ENCODE measurements around the gene SNTA1. TPM values are rescaled to one million over a fixed set of nuclear protein-coding genes. Genes with fewer than 3 reads are reported as not detected.

Gene SNTA1
- total and polyA plus RNA-seq, 2 of the 13 experiments (the other 11 are each of a cell fraction or from before 2014, with no cell fraction given) = 16.4 to 18.3 TPM

DNA sequence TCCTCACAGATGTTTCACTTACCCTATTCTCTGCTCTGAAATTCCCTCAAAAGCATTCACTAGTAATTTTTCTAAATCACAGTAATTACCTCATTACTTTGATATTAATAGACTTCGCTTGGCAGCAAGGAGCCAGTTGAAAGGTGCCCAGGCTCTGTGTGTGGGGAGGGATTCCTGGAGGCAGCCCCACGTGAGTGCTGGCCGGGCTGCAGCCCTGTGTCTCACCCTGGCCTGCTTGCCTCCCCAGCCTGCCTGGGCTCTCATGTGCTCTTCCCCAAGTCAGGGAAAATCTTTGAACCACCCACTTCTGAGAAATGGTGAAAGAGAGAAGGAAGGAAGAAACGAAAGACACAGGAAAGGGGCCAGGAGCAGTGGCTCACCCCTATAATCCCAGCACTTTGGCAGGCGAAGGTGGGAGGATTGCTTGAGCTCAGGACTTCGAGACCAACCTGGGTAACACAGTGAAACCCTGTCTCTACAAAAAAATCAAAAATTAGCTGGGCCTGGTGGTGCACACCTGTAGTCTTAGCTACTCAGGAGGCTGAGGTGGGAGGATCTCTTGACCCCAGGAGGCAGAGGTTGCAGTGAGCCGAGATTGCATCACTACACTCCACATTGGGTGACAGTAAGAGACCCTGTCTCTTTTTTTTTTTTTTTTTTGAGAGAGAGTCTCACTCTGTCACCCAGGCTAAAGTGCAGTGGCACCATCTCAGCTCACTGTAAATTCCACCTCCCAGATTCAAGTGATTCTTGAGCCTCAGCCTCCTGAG lies 20.0 kb upstream of the SNTA1 start (continued):
- TF ChIP-seq GTF3A (CRISPR knock-in tag; conservative IDR thresholded peaks at IDR 0.05) (no peak), ZNF761 (CRISPR knock-in tag; conservative IDR thresholded peaks at IDR 0.05) (no peak), REXO4 (CRISPR knock-in tag; IDR thresholded peaks at IDR 0.05; ENCODE audit: borderline replicate concordance) (no peak), YEATS4 (CRISPR knock-in tag; IDR thresholded peaks at IDR 0.05; ENCODE audit: borderline replicate concordance) (no peak), ZNF768 (CRISPR knock-in tag; IDR thresholded peaks at IDR 0.05) (peak; percentile 13; the same call in 1 of the 2 replicates), ZMYM2 (CRISPR knock-in tag; IDR thresholded peaks at IDR 0.05) (no peak), NFE2L2 (IDR thresholded peaks at IDR 0.05; ENCODE audit: low read length) (no peak), NR1H2 (CRISPR knock-in tag; IDR thresholded peaks at IDR 0.05; ENCODE audit: borderline replicate concordance, low read depth) (no peak), RCOR2 (CRISPR knock-in tag; IDR thresholded peaks at IDR 0.05) (no peak), JUNB (CRISPR knock-in tag; IDR thresholded peaks at IDR 0.05; ENCODE audit: borderline replicate concordance) (no peak), ATF1 (CRISPR knock-in tag; IDR thresholded peaks at IDR 0.05) (no peak), RFX3 (CRISPR knock-in tag; IDR thresholded peaks at IDR 0.05) (no peak), BHLHE40 (IDR thresholded peaks at IDR 0.05; ENCODE audit: low read length) (no peak), SALL2 (CRISPR knock-in tag; IDR thresholded peaks at IDR 0.05) (no peak), ZNF354B (CRISPR knock-in tag; IDR thresholded peaks at IDR 0.05) (no peak), EED (CRISPR knock-in tag; IDR thresholded peaks at IDR 0.05) (no peak), RBAK (CRISPR knock-in tag; IDR thresholded peaks at IDR 0.05) (no peak), ZNF235 (CRISPR knock-in tag; IDR thresholded peaks at IDR 0.05; ENCODE audit: borderline replicate concordance) (no peak)
- TF ChIP-seq, protein P1, sequence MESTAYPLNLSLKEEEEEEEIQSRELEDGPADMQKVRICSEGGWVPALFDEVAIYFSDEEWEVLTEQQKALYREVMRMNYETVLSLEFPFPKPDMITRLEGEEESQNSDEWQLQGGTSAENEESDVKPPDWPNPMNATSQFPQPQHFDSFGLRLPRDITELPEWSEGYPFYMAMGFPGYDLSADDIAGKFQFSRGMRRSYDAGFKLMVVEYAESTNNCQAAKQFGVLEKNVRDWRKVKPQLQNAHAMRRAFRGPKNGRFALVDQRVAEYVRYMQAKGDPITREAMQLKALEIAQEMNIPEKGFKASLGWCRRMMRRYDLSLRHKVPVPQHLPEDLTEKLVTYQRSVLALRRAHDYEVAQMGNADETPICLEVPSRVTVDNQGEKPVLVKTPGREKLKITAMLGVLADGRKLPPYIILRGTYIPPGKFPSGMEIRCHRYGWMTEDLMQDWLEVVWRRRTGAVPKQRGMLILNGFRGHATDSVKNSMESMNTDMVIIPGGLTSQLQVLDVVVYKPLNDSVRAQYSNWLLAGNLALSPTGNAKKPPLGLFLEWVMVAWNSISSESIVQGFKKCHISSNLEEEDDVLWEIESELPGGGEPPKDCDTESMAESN (CRISPR knock-in tag; conservative IDR thresholded peaks at IDR 0.05) = no peak
- TF ChIP-seq, protein P2, sequence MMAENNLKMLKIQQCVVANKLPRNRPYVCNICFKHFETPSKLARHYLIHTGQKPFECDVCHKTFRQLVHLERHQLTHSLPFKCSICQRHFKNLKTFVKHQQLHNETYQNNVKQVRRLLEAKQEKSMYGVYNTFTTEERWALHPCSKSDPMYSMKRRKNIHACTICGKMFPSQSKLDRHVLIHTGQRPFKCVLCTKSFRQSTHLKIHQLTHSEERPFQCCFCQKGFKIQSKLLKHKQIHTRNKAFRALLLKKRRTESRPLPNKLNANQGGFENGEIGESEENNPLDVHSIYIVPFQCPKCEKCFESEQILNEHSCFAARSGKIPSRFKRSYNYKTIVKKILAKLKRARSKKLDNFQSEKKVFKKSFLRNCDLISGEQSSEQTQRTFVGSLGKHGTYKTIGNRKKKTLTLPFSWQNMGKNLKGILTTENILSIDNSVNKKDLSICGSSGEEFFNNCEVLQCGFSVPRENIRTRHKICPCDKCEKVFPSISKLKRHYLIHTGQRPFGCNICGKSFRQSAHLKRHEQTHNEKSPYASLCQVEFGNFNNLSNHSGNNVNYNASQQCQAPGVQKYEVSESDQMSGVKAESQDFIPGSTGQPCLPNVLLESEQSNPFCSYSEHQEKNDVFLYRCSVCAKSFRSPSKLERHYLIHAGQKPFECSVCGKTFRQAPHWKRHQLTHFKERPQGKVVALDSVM (CRISPR knock-in tag; IDR thresholded peaks at IDR 0.05) = peak; percentile 90
- TF ChIP-seq, protein P3, sequence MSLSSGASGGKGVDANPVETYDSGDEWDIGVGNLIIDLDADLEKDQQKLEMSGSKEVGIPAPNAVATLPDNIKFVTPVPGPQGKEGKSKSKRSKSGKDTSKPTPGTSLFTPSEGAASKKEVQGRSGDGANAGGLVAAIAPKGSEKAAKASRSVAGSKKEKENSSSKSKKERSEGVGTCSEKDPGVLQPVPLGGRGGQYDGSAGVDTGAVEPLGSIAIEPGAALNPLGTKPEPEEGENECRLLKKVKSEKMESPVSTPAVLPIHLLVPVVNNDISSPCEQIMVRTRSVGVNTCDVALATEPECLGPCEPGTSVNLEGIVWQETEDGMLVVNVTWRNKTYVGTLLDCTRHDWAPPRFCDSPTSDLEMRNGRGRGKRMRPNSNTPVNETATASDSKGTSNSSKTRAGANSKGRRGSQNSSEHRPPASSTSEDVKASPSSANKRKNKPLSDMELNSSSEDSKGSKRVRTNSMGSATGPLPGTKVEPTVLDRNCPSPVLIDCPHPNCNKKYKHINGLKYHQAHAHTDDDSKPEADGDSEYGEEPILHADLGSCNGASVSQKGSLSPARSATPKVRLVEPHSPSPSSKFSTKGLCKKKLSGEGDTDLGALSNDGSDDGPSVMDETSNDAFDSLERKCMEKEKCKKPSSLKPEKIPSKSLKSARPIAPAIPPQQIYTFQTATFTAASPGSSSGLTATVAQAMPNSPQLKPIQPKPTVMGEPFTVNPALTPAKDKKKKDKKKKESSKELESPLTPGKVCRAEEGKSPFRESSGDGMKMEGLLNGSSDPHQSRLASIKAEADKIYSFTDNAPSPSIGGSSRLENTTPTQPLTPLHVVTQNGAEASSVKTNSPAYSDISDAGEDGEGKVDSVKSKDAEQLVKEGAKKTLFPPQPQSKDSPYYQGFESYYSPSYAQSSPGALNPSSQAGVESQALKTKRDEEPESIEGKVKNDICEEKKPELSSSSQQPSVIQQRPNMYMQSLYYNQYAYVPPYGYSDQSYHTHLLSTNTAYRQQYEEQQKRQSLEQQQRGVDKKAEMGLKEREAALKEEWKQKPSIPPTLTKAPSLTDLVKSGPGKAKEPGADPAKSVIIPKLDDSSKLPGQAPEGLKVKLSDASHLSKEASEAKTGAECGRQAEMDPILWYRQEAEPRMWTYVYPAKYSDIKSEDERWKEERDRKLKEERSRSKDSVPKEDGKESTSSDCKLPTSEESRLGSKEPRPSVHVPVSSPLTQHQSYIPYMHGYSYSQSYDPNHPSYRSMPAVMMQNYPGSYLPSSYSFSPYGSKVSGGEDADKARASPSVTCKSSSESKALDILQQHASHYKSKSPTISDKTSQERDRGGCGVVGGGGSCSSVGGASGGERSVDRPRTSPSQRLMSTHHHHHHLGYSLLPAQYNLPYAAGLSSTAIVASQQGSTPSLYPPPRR (CRISPR knock-in tag; IDR thresholded peaks at IDR 0.05; ENCODE audit: borderline replicate concordance) = no peak
